HCT116 (cell line): ENCODE measurements around the gene KIAA1549. TPM values are rescaled to one million over a fixed set of nuclear protein-coding genes. Genes with fewer than 3 reads are reported as not detected.

Source experiments
- ATAC-seq: fragments of 200-7000 bp; cut with Tn5 transposase; 2 replicates; pipeline ENCODE4 v1.9.1; 2020; ENCODE audit warnings: mild to moderate bottlenecking, moderate library complexity
- Bru-seq: library from RNA; stranded (reverse); fragments of 400-500 nt; gene quantifications from one replicate; lab custom pipeline; 2021; lab: Mats Ljungman, UMichigan
- BruChase-seq, 2 experiments: library from RNA; stranded (reverse); fragments of 400-500 nt; gene quantifications; one replicate each; lab custom pipeline; 2021; lab: Mats Ljungman, UMichigan
- BruUV-seq: library from RNA; stranded (reverse); fragments of 400-500 nt; replicated peaks from 2 replicates; lab custom pipeline; 2021; lab: Mats Ljungman, UMichigan
- CTCF ChIA-PET: fragments of 300-600 bp; sonication (Branson Sonifier 250); formaldehyde crosslinking; loops from one replicate; lab custom pipeline; 2021; ENCODE audit warnings: antibody characterized with exemption; lab: Charles Lee
- POLR2A ChIA-PET: fragments of 300-600, 350-600 bp; sonication (Branson Sonifier 250); formaldehyde crosslinking; loops from one replicate; lab custom pipeline; 2021; ENCODE audit warnings: antibody characterized with exemption; lab: Charles Lee
- RAD21 ChIA-PET, 2 experiments: fragments of 300-600 bp; sonication (Branson Sonifier 250); formaldehyde crosslinking; loops; one replicate each; lab custom pipeline; 2023; ENCODE audit warnings: low total read pairs in 2 of 2; ENCODE audit not compliant: uncharacterized antibody in 2 of 2, unreplicated experiment in 2 of 2, low non-redundant PET in 1 of 2; lab: Charles Lee
- DNase-seq: peaks from one replicate; pipeline ENCODE4 v3.0.0-alpha.2; 2010; ENCODE audit warnings: low read depth, low spot score
- H2AFZ ChIP-seq: fragments of 200-600 bp; shearing (Covaris generic), sonication (generic); 2 replicates; pipeline ENCODE4 v1.6.1; 2017; ENCODE audit warnings: low read depth, mixed run types, mixed read lengths, antibody characterized with exemption, low read length; ENCODE audit not compliant: poor library complexity, severe bottlenecking
- H3K27ac ChIP-seq: 2 replicates; pipeline ENCODE4 v1.5.1; 2012; ENCODE audit warnings: low read depth, low read length
- H3K27me3 ChIP-seq: fragments of 200-600 bp; sonication (generic); 2 replicates; pipeline ENCODE4 v1.6.1; 2016; ENCODE audit warnings: mixed run types, low read length, mixed read lengths; ENCODE audit not compliant: insufficient read depth
- H3K36me3 ChIP-seq, 2 experiments: fragments of 200-500 bp in 1 of 2; fragments of 200-600 bp in 1 of 2; sonication (Bioruptor generic) in 1 of 2; sonication (generic) in 1 of 2; 2 replicates each; pipeline versions ENCODE4 v1.5.1 to v1.6.1; 2014 to 2016; ENCODE audit warnings: low read length in 2 of 2, inconsistent platforms in 1 of 2, mixed read lengths in 1 of 2, mixed run types in 1 of 2; ENCODE audit not compliant: insufficient read depth in 2 of 2, control insufficient read depth in 1 of 2
- H3K4me1 ChIP-seq, 2 experiments: fragments of 200-600 bp in 1 of 2; sonication (generic) in 1 of 2; 2 replicates each; pipeline versions ENCODE4 v1.5.1 to v1.6.1; 2012 to 2017; ENCODE audit warnings: low read length in 2 of 2, inconsistent platforms in 1 of 2, mild to moderate bottlenecking in 1 of 2, mixed read lengths in 1 of 2, mixed run types in 1 of 2, moderate library complexity in 1 of 2; ENCODE audit not compliant: insufficient read depth in 2 of 2, control insufficient read depth in 1 of 2
- H3K4me2 ChIP-seq: fragments of 200-600 bp; sonication (generic); 2 replicates; pipeline ENCODE4 v1.6.1; 2017; ENCODE audit warnings: mixed run types, low read length, mixed read lengths
- H3K4me3 ChIP-seq, 2 experiments: fragments of 200-600 bp in 1 of 2; sonication (generic) in 1 of 2; replicated peaks in 1 of 2; 2 replicates each; pipeline ENCODE4 v1.5.1; 2011 to 2016; ENCODE audit warnings: low read length in 2 of 2, control low read depth in 1 of 2, low read depth in 1 of 2, mild to moderate bottlenecking in 1 of 2, mixed read lengths in 1 of 2, mixed run types in 1 of 2
- H3K79me2 ChIP-seq: fragments of 200-600 bp; sonication (generic); 2 replicates; pipeline ENCODE4 v1.6.1; 2017; ENCODE audit warnings: mild to moderate bottlenecking, mixed run types, low read length, moderate library complexity, mixed read lengths; ENCODE audit not compliant: insufficient read depth
- H3K9ac ChIP-seq: fragments of 200-600 bp; sonication (generic); 2 replicates; pipeline ENCODE4 v1.6.1; 2016; ENCODE audit warnings: low read length, mixed read lengths
- H3K9me2 ChIP-seq: fragments of 200-600 bp; sonication (generic), shearing (Covaris generic); 2 replicates; pipeline ENCODE4 v1.6.1; 2017; ENCODE audit warnings: mixed run types, mild to moderate bottlenecking, moderate library complexity; ENCODE audit not compliant: insufficient read depth
- H3K9me3 ChIP-seq, 2 experiments: fragments of 200-500 bp in 1 of 2; fragments of 200-600 bp in 1 of 2; sonication (Bioruptor generic) in 1 of 2; sonication (generic) in 1 of 2; 2 replicates each; pipeline ENCODE4 v1.6.1; 2014 to 2017; ENCODE audit warnings: low read length in 2 of 2, mixed read lengths in 2 of 2, inconsistent platforms in 1 of 2, low read depth in 1 of 2, mild to moderate bottlenecking in 1 of 2, mixed run types in 1 of 2, moderate library complexity in 1 of 2; ENCODE audit not compliant: control insufficient read depth in 1 of 2, insufficient read depth in 1 of 2
- H4K20me1 ChIP-seq: fragments of 200-600 bp; sonication (generic), shearing (Covaris generic); 2 replicates; pipeline ENCODE4 v1.6.1; 2017; ENCODE audit warnings: mixed run types, mild to moderate bottlenecking, moderate library complexity; ENCODE audit not compliant: insufficient read depth
- CEBPB ChIP-seq: IDR thresholded peaks from 2 replicates; pipeline ENCODE4 v1.6.1; 2012; ENCODE audit warnings: low read depth
- EZH2phosphoT487 ChIP-seq: fragments of 200-600 bp; IDR thresholded peaks from 2 replicates; pipeline ENCODE4 v1.6.1; 2018; ENCODE audit warnings: antibody characterized with exemption, borderline replicate concordance
- JUND ChIP-seq: IDR thresholded peaks from 2 replicates; pipeline ENCODE4 v1.6.1; 2012
- POLR2AphosphoS5 ChIP-seq: IDR thresholded peaks from 2 replicates; pipeline ENCODE4 v1.6.1; 2011; ENCODE audit warnings: mild to moderate bottlenecking, low read depth, low read length, moderate library complexity
- SIN3A ChIP-seq: IDR thresholded peaks from 2 replicates; pipeline ENCODE4 v1.6.1; 2012; ENCODE audit warnings: low read depth
- TCF7L2 ChIP-seq: IDR thresholded peaks from 2 replicates; pipeline ENCODE4 v1.7.0; 2011; ENCODE audit warnings: borderline replicate concordance, inconsistent platforms; ENCODE audit not compliant: insufficient read depth, insufficient read length; ENCODE audit errors: extremely low read depth
- ZBTB33 ChIP-seq: IDR thresholded peaks from 2 replicates; pipeline ENCODE4 v1.6.1; 2011; ENCODE audit warnings: mild to moderate bottlenecking, low read length, moderate library complexity; ENCODE audit not compliant: insufficient replicate concordance; ENCODE audit errors: extremely low read depth
- ZFX ChIP-seq: fragments of 450-650 bp; IDR thresholded peaks from 2 replicates; pipeline ENCODE4 v1.6.1; 2017
- intact Hi-C: fragments of 100-400 bp; cut with micrococcal nuclease; formaldehyde crosslinking; loops from 2 replicates; pipeline ENCODE4 v1.10.0; 2022
- long read RNA-seq: library from polyadenylated mRNA; unstranded; transcript quantifications from one replicate; pipeline ENCODE4 v2.0.0, GENCODE V29; 2021; ENCODE audit not compliant: unreplicated experiment
- polyA plus RNA-seq: library from polyadenylated mRNA; unstranded; fragments of >200 nt; gene quantifications from 2 replicates; pipeline ENCODE4 v1.2.1, GENCODE V29; 2012; ENCODE audit warnings: missing spikeins
- total RNA-seq: library from RNA; stranded (reverse); gene quantifications from one replicate; pipeline ENCODE4 v1.2.1, GENCODE V29; 2021; ENCODE audit not compliant: unreplicated experiment
- TF ChIP-seq, protein P1 (sequence below): IDR thresholded peaks from 2 replicates; pipeline ENCODE4 v1.6.1; 2012; ENCODE audit warnings: low read depth

KIAA1549 gene
- total RNA-seq, result 3.9 TPM
- polyA plus RNA-seq, result 1.8 and 2.0 TPM in 2 replicates
- Bru-seq, nascent RNA, result percentile 64 among the genes with signal in this experiment
- BruChase-seq, experiment 1, labeled RNA remaining after a 6-hour chase, result percentile 60 among the genes with signal in this experiment
- BruChase-seq, experiment 2, labeled RNA remaining after a 2-hour chase, result percentile 60 among the genes with signal in this experiment
- long read RNA-seq, partial matches to known transcripts, result 1 of 4 reads
- long read RNA-seq, other reads (novel, unspliced or antisense), result 3 of 4 reads

GRCh38 chr7:138981332-138982203 is at the start of gene KIAA1549:
Gene KIAA1549, minus strand, starts transcription at chr7:138981389. Its CDS starts 120 bp downstream, at chr7:138981269.
- ChIA-PET POLR2A (no interaction called here), CTCF (interaction anchor here (1.6 kb wide), 1 partner anchor 95 kb away, joined by 5 read pairs; no protein-coding TSS in a partner anchor), RAD21 (no interaction called here)
- H3K4me1 ChIP-seq, result peaks cover 3 to 36% of the 10 kb centered on the region in 2 experiments; a peak in 3 of 4 replicates
- H4K20me1 ChIP-seq, result no peaks in the 10 kb centered on the region
- H3K9ac ChIP-seq, result peak within 1 kb of the TSS; percentile 74
- peak; percentile 89 for ATAC-seq
- peak within 1 kb of the TSS; percentile 89 for H3K4me2 ChIP-seq
- H3K27me3 ChIP-seq, result no peaks in the 10 kb centered on the region
- no peaks in the 10 kb centered on the region for H3K36me3 ChIP-seq
- intact Hi-C loops, result loop anchor here (2.0 kb wide), 1 partner anchor 95 kb away; no protein-coding TSS in a partner anchor
- no TSS peak for BruUV-seq
- H3K4me3 ChIP-seq, result peak within 1 kb of the TSS; percentile 61 to 74
- no peaks in the 10 kb centered on the region for H3K9me2 ChIP-seq
- no peaks in the 10 kb centered on the region for H3K9me3 ChIP-seq
- no peak within 1 kb of the TSS for H2AFZ ChIP-seq
- DNase-seq, result peak; percentile 12
- H3K79me2 ChIP-seq, result peaks cover 8% of the 10 kb centered on the region
- TF ChIP-seq ZBTB33 (no peak), JUND (no peak), TCF7L2 (no peak), ZFX (peak; percentile 89), CEBPB (no peak), POLR2AphosphoS5 (peak; percentile 39), SIN3A (no peak), EZH2phosphoT487 (no peak)
- TF ChIP-seq, protein P1, sequence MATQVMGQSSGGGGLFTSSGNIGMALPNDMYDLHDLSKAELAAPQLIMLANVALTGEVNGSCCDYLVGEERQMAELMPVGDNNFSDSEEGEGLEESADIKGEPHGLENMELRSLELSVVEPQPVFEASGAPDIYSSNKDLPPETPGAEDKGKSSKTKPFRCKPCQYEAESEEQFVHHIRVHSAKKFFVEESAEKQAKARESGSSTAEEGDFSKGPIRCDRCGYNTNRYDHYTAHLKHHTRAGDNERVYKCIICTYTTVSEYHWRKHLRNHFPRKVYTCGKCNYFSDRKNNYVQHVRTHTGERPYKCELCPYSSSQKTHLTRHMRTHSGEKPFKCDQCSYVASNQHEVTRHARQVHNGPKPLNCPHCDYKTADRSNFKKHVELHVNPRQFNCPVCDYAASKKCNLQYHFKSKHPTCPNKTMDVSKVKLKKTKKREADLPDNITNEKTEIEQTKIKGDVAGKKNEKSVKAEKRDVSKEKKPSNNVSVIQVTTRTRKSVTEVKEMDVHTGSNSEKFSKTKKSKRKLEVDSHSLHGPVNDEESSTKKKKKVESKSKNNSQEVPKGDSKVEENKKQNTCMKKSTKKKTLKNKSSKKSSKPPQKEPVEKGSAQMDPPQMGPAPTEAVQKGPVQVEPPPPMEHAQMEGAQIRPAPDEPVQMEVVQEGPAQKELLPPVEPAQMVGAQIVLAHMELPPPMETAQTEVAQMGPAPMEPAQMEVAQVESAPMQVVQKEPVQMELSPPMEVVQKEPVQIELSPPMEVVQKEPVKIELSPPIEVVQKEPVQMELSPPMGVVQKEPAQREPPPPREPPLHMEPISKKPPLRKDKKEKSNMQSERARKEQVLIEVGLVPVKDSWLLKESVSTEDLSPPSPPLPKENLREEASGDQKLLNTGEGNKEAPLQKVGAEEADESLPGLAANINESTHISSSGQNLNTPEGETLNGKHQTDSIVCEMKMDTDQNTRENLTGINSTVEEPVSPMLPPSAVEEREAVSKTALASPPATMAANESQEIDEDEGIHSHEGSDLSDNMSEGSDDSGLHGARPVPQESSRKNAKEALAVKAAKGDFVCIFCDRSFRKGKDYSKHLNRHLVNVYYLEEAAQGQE, result no peak
- TF ChIP-seq, all 23 proteins: peak for 2
- peak within 1 kb of the TSS; percentile 61; the same call in 1 of the 2 replicates for H3K27ac ChIP-seq
